CD4-positive, alpha-beta T cell (primary cell): Measurements from ENCODE around the gene ROR1. TPM values are rescaled to one million over a fixed set of nuclear protein-coding genes. Genes with fewer than 3 reads are reported as not detected.

ENCODE experiments used
- ATAC-seq: fragments of 200-7000 bp; cut with Tn5 transposase; one replicate; pipeline ENCODE4 v1.10.0; 2022; ENCODE audit warnings: mild to moderate bottlenecking; ENCODE audit not compliant: poor library complexity
- CTCF ChIA-PET: fragments of 350-600 bp; sonication (Branson Sonifier 250); formaldehyde crosslinking; loops from one replicate; lab custom pipeline; 2021; ENCODE audit warnings: antibody characterized with exemption, inconsistent platforms; lab: Charles Lee
- POLR2A ChIA-PET: fragments of 350-600 bp; sonication (Branson Sonifier 250); formaldehyde crosslinking; loops from one replicate; lab custom pipeline; 2021; ENCODE audit warnings: antibody characterized with exemption, inconsistent platforms; lab: Charles Lee
- DNase-seq, 14 experiments: peaks; one replicate each; pipeline ENCODE4 v3.0.0-alpha.2; 2013 to 2020; ENCODE audit warnings: mixed read lengths in 2 of 14
- H3K27ac ChIP-seq, 2 donors: one replicate each; pipeline versions ENCODE4 v1.5.1 to v1.7.0; 2013; ENCODE audit warnings: low read length in 2 of 2, low read depth in 1 of 2, mild to moderate bottlenecking in 1 of 2
- H3K27me3 ChIP-seq, 2 experiments: 1 replicate in 1 of 2; 2 replicates in 1 of 2; pipeline versions ENCODE4 v1.6.1 to v1.7.0; 2013; ENCODE audit warnings: low read length in 2 of 2, control low read depth in 1 of 2, mild to moderate bottlenecking in 1 of 2, moderate library complexity in 1 of 2; ENCODE audit not compliant: insufficient read depth in 2 of 2, control insufficient read depth in 1 of 2
- H3K36me3 ChIP-seq: one replicate; pipeline ENCODE4 v1.6.1; 2013; ENCODE audit warnings: low read length, control low read depth; ENCODE audit not compliant: insufficient read depth
- H3K4me1 ChIP-seq: one replicate; pipeline ENCODE4 v1.6.1; 2013; ENCODE audit warnings: low read length, control low read depth; ENCODE audit not compliant: insufficient read depth
- H3K4me3 ChIP-seq: one replicate; pipeline ENCODE4 v1.5.1; 2013; ENCODE audit warnings: mild to moderate bottlenecking, low read length, moderate library complexity
- H3K9me3 ChIP-seq, 2 experiments: 1 replicate in 1 of 2; 2 replicates in 1 of 2; pipeline versions ENCODE4 v1.6.1 to v1.7.0; 2013; ENCODE audit warnings: low read length in 2 of 2, mild to moderate bottlenecking in 2 of 2, control low read depth in 1 of 2, moderate library complexity in 1 of 2; ENCODE audit not compliant: control insufficient read depth in 1 of 2, insufficient read depth in 1 of 2
- H3K27ac Mint-ChIP-seq: one replicate; pipeline ENCODE4 v1.8.0; 2020; ENCODE audit warnings: mixed read lengths
- H3K27me3 Mint-ChIP-seq: one replicate; pipeline ENCODE4 v1.8.0; 2021; ENCODE audit warnings: mixed read lengths
- H3K36me3 Mint-ChIP-seq: one replicate; pipeline ENCODE4 v1.8.0; 2021; ENCODE audit warnings: low read depth, mixed read lengths
- H3K4me1 Mint-ChIP-seq: one replicate; pipeline ENCODE4 v1.8.0; 2021; ENCODE audit warnings: low read depth, mixed read lengths
- H3K4me3 Mint-ChIP-seq: one replicate; pipeline ENCODE4 v1.8.0; 2020; ENCODE audit warnings: mild to moderate bottlenecking, mixed read lengths
- H3K9me3 Mint-ChIP-seq: one replicate; pipeline ENCODE4 v1.8.0; 2020; ENCODE audit warnings: mixed read lengths
- intact Hi-C, 2 experiments: fragments of 100-400 bp; cut with DNase I in 1 of 2; cut with micrococcal nuclease in 1 of 2; formaldehyde crosslinking; loops; one replicate each; pipeline versions ENCODE4 v1.15.1 to v1.9.0; 2023 to 2025; cut with DNase I, micrococcal nuclease
- total RNA-seq, 174 experiments: library from RNA in 2 of 174; stranded (reverse) in 2 of 174; gene quantifications; one replicate each; pipeline ENCODE4 v1.2.3 and lab custom pipeline; 2021 to 2026
- TF ChIP-seq, protein P1 (sequence below): fragments of 200-600 bp; IDR thresholded peaks from one replicate; pipeline ENCODE4 v1.8.0; 2022; ENCODE audit warnings: antibody characterized with exemption, mild to moderate bottlenecking

Gene ROR1
- total RNA-seq, 2 experiments from 2014 or later, result not detected

DNA sequence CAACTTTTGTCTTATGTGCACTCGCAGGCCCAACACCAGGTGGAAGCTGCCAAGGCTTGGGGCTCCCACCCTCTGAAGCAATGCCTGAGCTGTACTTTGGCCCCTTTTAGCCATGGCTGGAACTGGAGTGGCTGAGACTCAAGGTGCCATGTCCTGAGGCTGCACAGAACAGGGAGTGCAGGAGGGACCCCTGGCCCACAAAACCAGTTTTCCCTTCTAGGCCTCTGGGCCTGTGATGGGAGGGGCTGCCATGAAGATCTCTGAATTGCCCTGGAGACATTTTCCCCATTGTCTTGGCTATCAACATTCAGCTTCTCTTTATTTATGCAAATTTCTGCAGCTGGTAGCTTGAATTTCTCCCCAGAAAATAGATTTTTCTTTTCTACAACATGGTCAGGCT is 57.6 kb downstream of the ROR1 start:
- DNase-seq (no peak), ATAC-seq (no peak)
- Mint-ChIP-seq H3K9me3 (no peaks in the 10 kb centered on the region), H3K36me3 (no peaks in the 10 kb centered on the region), H3K27me3 (peaks cover 5% of the 10 kb centered on the region), H3K27ac (no peak overlapping the region), H3K4me3 (no peak overlapping the region), H3K4me1 (no peaks in the 10 kb centered on the region)
- Histone ChIP-seq H3K9me3 (no peaks in the 10 kb centered on the region), H3K4me3 (no peak overlapping the region), H3K36me3 (no peaks in the 10 kb centered on the region), H3K4me1 (no peaks in the 10 kb centered on the region), H3K27ac (no peak overlapping the region), H3K27me3 (no peaks in the 10 kb centered on the region)
- TF ChIP-seq, protein P1, sequence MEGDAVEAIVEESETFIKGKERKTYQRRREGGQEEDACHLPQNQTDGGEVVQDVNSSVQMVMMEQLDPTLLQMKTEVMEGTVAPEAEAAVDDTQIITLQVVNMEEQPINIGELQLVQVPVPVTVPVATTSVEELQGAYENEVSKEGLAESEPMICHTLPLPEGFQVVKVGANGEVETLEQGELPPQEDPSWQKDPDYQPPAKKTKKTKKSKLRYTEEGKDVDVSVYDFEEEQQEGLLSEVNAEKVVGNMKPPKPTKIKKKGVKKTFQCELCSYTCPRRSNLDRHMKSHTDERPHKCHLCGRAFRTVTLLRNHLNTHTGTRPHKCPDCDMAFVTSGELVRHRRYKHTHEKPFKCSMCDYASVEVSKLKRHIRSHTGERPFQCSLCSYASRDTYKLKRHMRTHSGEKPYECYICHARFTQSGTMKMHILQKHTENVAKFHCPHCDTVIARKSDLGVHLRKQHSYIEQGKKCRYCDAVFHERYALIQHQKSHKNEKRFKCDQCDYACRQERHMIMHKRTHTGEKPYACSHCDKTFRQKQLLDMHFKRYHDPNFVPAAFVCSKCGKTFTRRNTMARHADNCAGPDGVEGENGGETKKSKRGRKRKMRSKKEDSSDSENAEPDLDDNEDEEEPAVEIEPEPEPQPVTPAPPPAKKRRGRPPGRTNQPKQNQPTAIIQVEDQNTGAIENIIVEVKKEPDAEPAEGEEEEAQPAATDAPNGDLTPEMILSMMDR, result no peak
- POLR2A ChIA-PET, result no interaction called here
- intact Hi-C loops, result no loop called here
- CTCF ChIA-PET, result no interaction called here

DNA sequence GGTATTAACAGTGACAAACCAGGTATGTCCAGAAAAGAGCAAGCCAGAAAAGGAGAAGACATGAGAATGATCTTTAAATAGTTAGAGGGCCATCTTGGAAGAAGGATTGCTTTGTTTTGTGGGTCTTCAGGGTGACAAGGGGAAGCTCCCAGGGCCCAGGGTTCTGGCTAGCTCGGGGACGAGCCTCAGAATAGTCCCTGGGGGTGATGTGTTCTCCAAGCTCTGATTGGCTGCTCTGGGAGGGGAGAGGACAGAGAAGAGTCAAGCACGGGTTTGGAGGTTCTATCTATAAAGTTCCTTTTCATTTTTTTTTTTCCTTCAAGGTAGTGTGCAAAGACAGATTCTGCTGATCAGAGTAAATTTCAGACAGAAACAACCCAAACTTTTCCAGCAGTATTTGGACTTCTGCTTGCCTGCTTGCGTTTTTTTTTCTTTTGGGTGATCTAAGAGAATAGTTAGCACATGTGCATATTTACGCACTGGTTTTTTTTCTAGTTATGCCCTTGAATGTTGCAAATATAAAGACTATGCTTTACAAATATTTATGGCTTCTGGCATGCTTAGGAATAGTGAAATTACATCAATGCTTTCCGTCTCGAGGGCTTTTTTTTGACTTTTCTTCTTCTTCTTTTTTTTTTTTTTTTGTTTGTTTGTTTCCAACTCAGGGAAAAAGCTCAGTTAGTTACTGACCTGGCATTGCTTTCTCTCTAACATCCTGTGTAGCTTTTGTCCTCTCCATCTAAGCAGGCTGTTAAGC is 59.7 kb downstream of the ROR1 start:
- Histone ChIP-seq H3K27me3 (no peaks in the 10 kb centered on the region), H3K27ac (no peak overlapping the region), H3K4me3 (no peak overlapping the region), H3K36me3 (no peaks in the 10 kb centered on the region), H3K9me3 (no peaks in the 10 kb centered on the region), H3K4me1 (no peaks in the 10 kb centered on the region)
- DNase-seq (no peak), ATAC-seq (no peak)
- CTCF ChIA-PET, result interaction anchor here (0.7 to 0.8 kb wide), 2 partner anchors 15 to 16 kb away, joined by 3 to 4 read pairs; no protein-coding TSS in a partner anchor
- POLR2A ChIA-PET, result no interaction called here
- H3K9me3 Mint-ChIP-seq, result no peaks in the 10 kb centered on the region
- H3K36me3 Mint-ChIP-seq, result no peaks in the 10 kb centered on the region
- H3K27me3 Mint-ChIP-seq, result peaks cover 5% of the 10 kb centered on the region
- intact Hi-C loops, result no loop called here
- TF ChIP-seq, protein P1, result no peak
- no peaks in the 10 kb centered on the region for H3K4me1 Mint-ChIP-seq
- H3K27ac Mint-ChIP-seq, result no peak overlapping the region
- H3K4me3 Mint-ChIP-seq, result no peak overlapping the region

DNA sequence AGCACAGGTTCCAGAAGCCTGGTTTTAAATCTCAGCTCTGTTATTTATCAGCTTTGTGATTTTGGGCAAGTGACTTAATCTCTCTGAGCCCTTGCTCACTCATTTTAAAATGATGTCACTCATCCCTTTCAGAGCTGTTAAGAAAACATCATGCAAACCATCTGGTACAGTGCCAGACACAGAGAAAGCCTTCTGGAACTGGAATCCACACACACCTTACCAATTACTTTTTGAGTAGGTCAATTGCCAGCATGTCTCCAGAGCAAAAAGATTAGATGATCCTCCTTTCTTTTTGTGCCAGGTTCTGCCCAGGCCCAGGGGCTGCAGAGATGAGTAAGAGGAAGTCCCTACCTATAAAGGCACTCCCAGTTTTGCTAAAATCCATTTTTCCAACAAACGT is 61.3 kb downstream of the ROR1 start:
- H3K4me1 Mint-ChIP-seq, result no peaks in the 10 kb centered on the region
- no peaks in the 10 kb centered on the region for H3K27me3 ChIP-seq
- H3K4me1 ChIP-seq, result no peaks in the 10 kb centered on the region
- DNase-seq, result no peak
- H3K27me3 Mint-ChIP-seq, result no peaks in the 10 kb centered on the region
- CTCF ChIA-PET, result no interaction called here
- no peaks in the 10 kb centered on the region for H3K36me3 Mint-ChIP-seq
- intact Hi-C loops, result no loop called here
- no peaks in the 10 kb centered on the region for H3K36me3 ChIP-seq
- no peak overlapping the region for H3K4me3 Mint-ChIP-seq
- H3K27ac ChIP-seq, result no peak overlapping the region
- POLR2A ChIA-PET, result no interaction called here
- no peak for ATAC-seq
- H3K9me3 ChIP-seq, result no peaks in the 10 kb centered on the region
- H3K4me3 ChIP-seq, result no peak overlapping the region
- no peaks in the 10 kb centered on the region for H3K9me3 Mint-ChIP-seq
- H3K27ac Mint-ChIP-seq, result no peak overlapping the region
- TF ChIP-seq, protein P1, result no peak
